Astrocyte (in vitro differentiated cells and primary cell): ENCODE measurements around the gene SIK3. TPM values are rescaled to one million over a fixed set of nuclear protein-coding genes. Genes with fewer than 3 reads are reported as not detected.

ENCODE experiments used
- DNase-seq: peaks from one replicate; pipeline ENCODE4 v3.0.0-alpha.2; 2010; ENCODE audit warnings: low read depth
- FAIRE-seq: peaks from 2 replicates; lab custom pipeline; 2011; peaks lifted over from hg19 to GRCh38; lab: Jason Lieb, UNC
- H2AFZ ChIP-seq: 2 replicates; pipeline ENCODE4 v1.6.0; 2012; ENCODE audit warnings: low read depth, low read length, inconsistent platforms
- H3K27ac ChIP-seq: 2 replicates; pipeline ENCODE4 v1.5.1; 2011; ENCODE audit warnings: low read depth, low read length, inconsistent platforms
- H3K27me3 ChIP-seq: 2 replicates; pipeline ENCODE4 v1.6.0; 2011; ENCODE audit warnings: low read length, inconsistent platforms; ENCODE audit not compliant: insufficient read depth
- H3K36me3 ChIP-seq: 2 replicates; pipeline ENCODE4 v1.5.1; 2011; ENCODE audit warnings: low read length, inconsistent platforms; ENCODE audit not compliant: insufficient read depth
- H3K4me1 ChIP-seq: 2 replicates; pipeline ENCODE4 v1.5.1; 2011; ENCODE audit warnings: low read length, inconsistent platforms; ENCODE audit not compliant: insufficient read depth
- H3K4me2 ChIP-seq: 2 replicates; pipeline ENCODE4 v1.6.0; 2012; ENCODE audit warnings: low read length, inconsistent platforms
- H3K4me3 ChIP-seq: 2 replicates; pipeline ENCODE4 v1.5.1; 2011; ENCODE audit warnings: low read depth, mild to moderate bottlenecking, low read length, inconsistent platforms; ENCODE audit not compliant: insufficient read depth
- H3K79me2 ChIP-seq: 2 replicates; pipeline ENCODE4 v1.6.0; 2012; ENCODE audit warnings: mild to moderate bottlenecking, low read length, inconsistent platforms; ENCODE audit not compliant: insufficient read depth
- H3K9ac ChIP-seq: 2 replicates; pipeline ENCODE4 v1.6.0; 2012; ENCODE audit warnings: mild to moderate bottlenecking, low read length, inconsistent platforms
- H3K9me3 ChIP-seq: 2 replicates; pipeline ENCODE4 v1.5.1; 2012; ENCODE audit warnings: low read depth, mild to moderate bottlenecking, low read length, inconsistent platforms; ENCODE audit not compliant: insufficient read depth
- H4K20me1 ChIP-seq: 2 replicates; pipeline ENCODE4 v1.6.0; 2012; ENCODE audit warnings: low read length, inconsistent platforms; ENCODE audit not compliant: insufficient read depth
- H3K27ac Mint-ChIP-seq: one replicate; pipeline ENCODE4 v1.8.0; 2021; ENCODE audit warnings: mild to moderate bottlenecking, mixed read lengths; ENCODE audit not compliant: unreplicated experiment
- H3K27me3 Mint-ChIP-seq: one replicate; pipeline ENCODE4 v1.8.0; 2021; ENCODE audit warnings: low read depth, mixed read lengths; ENCODE audit not compliant: unreplicated experiment
- H3K36me3 Mint-ChIP-seq: one replicate; pipeline ENCODE4 v1.8.0; 2021; ENCODE audit warnings: low read depth, mixed read lengths; ENCODE audit not compliant: unreplicated experiment
- H3K4me1 Mint-ChIP-seq: one replicate; pipeline ENCODE4 v1.8.0; 2021; ENCODE audit warnings: low read depth, mixed read lengths; ENCODE audit not compliant: unreplicated experiment
- H3K4me3 Mint-ChIP-seq: one replicate; pipeline ENCODE4 v1.8.0; 2021; ENCODE audit warnings: mild to moderate bottlenecking, moderate library complexity, mixed read lengths; ENCODE audit not compliant: unreplicated experiment
- H3K9me3 Mint-ChIP-seq: one replicate; pipeline ENCODE4 v1.8.0; 2021; ENCODE audit warnings: mild to moderate bottlenecking, mixed read lengths; ENCODE audit not compliant: unreplicated experiment
- EZH2 ChIP-seq: IDR thresholded peaks from 2 replicates; pipeline ENCODE4 v1.6.1; 2012; ENCODE audit warnings: mild to moderate bottlenecking, low read length, inconsistent platforms; ENCODE audit not compliant: insufficient read depth
- total RNA-seq: library from RNA; stranded (reverse); gene quantifications from 2 replicates; pipeline ENCODE4 v1.2.1, GENCODE V29; 2021
- TF ChIP-seq, protein P1 (sequence below): IDR thresholded peaks from 2 replicates; pipeline ENCODE4 v1.5.1; 2011; ENCODE audit warnings: low read depth, mild to moderate bottlenecking, inconsistent platforms, low read length, moderate library complexity; ENCODE audit not compliant: insufficient read depth

Gene SIK3
- total RNA-seq, 1 donor from 2014 or later = 34.4 TPM

GRCh38 chr11:117000014-117000737, 98.1 kb downstream of the SIK3 start:
- Mint-ChIP-seq H3K36me3 (peaks cover 2% of the 10 kb centered on the region), H3K27me3 (no peaks in the 10 kb centered on the region), H3K4me3 (no peak overlapping the region), H3K27ac (no peak overlapping the region), H3K4me1 (no peaks in the 10 kb centered on the region), H3K9me3 (no peaks in the 10 kb centered on the region)
- Histone ChIP-seq H3K27me3 (no peaks in the 10 kb centered on the region), H4K20me1 (peaks cover 11% of the 10 kb centered on the region), H3K27ac (no peak overlapping the region), H3K9me3 (no peaks in the 10 kb centered on the region), H3K79me2 (peaks cover 4% of the 10 kb centered on the region), H2AFZ (no peak overlapping the region), H3K9ac (no peak overlapping the region), H3K4me1 (no peaks in the 10 kb centered on the region), H3K4me3 (no peak overlapping the region), H3K36me3 (no peaks in the 10 kb centered on the region), H3K4me2 (no peak overlapping the region)
- FAIRE-seq = peak; percentile 23
- no peak for DNase-seq
- no peak for TF ChIP-seq EZH2
- TF ChIP-seq, protein P1, sequence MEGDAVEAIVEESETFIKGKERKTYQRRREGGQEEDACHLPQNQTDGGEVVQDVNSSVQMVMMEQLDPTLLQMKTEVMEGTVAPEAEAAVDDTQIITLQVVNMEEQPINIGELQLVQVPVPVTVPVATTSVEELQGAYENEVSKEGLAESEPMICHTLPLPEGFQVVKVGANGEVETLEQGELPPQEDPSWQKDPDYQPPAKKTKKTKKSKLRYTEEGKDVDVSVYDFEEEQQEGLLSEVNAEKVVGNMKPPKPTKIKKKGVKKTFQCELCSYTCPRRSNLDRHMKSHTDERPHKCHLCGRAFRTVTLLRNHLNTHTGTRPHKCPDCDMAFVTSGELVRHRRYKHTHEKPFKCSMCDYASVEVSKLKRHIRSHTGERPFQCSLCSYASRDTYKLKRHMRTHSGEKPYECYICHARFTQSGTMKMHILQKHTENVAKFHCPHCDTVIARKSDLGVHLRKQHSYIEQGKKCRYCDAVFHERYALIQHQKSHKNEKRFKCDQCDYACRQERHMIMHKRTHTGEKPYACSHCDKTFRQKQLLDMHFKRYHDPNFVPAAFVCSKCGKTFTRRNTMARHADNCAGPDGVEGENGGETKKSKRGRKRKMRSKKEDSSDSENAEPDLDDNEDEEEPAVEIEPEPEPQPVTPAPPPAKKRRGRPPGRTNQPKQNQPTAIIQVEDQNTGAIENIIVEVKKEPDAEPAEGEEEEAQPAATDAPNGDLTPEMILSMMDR = no peak

DNA sequence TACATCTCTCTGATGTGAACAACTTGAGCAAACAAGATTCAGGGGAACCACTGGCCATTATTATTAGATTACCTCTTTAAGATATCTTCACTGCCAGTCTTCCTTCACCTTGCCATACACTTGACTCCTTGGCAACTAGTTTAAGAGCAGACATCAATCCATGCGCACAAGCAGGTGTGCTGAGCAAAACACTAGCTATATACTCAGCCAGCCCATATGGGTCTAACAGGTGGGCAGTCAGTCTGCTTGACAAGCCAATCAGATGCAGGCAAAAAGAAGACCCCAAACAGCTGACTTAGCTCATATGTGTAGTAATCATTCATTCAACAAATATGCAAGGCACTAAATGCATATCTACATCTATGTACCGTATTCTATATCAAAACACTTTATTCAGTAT, 101.2 kb downstream of the SIK3 start:
- Mint-ChIP-seq H3K36me3 (peaks cover 2% of the 10 kb centered on the region), H3K4me3 (no peak overlapping the region), H3K27ac (no peak overlapping the region), H3K9me3 (no peaks in the 10 kb centered on the region), H3K27me3 (no peaks in the 10 kb centered on the region), H3K4me1 (peaks cover 10% of the 10 kb centered on the region)
- Histone ChIP-seq H3K27me3 (no peaks in the 10 kb centered on the region), H3K4me3 (no peak overlapping the region), H3K9ac (no peak overlapping the region), H3K9me3 (no peaks in the 10 kb centered on the region), H3K4me1 (peaks cover 5% of the 10 kb centered on the region), H3K4me2 (no peak overlapping the region), H3K27ac (no peak overlapping the region), H3K79me2 (peaks cover 15% of the 10 kb centered on the region), H4K20me1 (peaks cover 6% of the 10 kb centered on the region), H3K36me3 (no peaks in the 10 kb centered on the region), H2AFZ (no peak overlapping the region)
- TF ChIP-seq EZH2 = no peak
- TF ChIP-seq, protein P1 = no peak
- FAIRE-seq (no peak), DNase-seq (no peak)

- Histone ChIP-seq H3K4me3 (no peak overlapping the region), H3K27ac (no peak overlapping the region), H3K4me2 (no peak overlapping the region), H3K9me3 (no peaks in the 10 kb centered on the region), H3K79me2 (peaks cover 19% of the 10 kb centered on the region), H3K27me3 (no peaks in the 10 kb centered on the region), H4K20me1 (no peaks in the 10 kb centered on the region), H2AFZ (no peak overlapping the region), H3K9ac (no peak overlapping the region), H3K36me3 (no peaks in the 10 kb centered on the region), H3K4me1 (peaks cover 16% of the 10 kb centered on the region)
- no peak for TF ChIP-seq EZH2
- TF ChIP-seq, protein P1 = no peak
- FAIRE-seq (peak; percentile 34), DNase-seq (no peak)
- Mint-ChIP-seq H3K4me1 (peaks cover 24% of the 10 kb centered on the region), H3K9me3 (no peaks in the 10 kb centered on the region), H3K27ac (no peak overlapping the region), H3K27me3 (no peaks in the 10 kb centered on the region), H3K4me3 (no peak overlapping the region), H3K36me3 (peaks cover 2% of the 10 kb centered on the region)
These were observed 104.0 kb downstream of the SIK3 start for GRCh38 chr11:116994195-116994594.
